T-helper 17 cell (primary cell): Measurements from ENCODE around the gene NSUN4. TPM values are rescaled to one million over a fixed set of nuclear protein-coding genes. Genes with fewer than 3 reads are reported as not detected.

Source experiments
- ATAC-seq: fragments of 150-1000 bp; cut with Tn5 transposase; 2 replicates; pipeline ENCODE4 v1.10.0; 2021; ENCODE audit warnings: mild to moderate bottlenecking, moderate library complexity
- DNase-seq, 3 donors: peaks; one replicate each; pipeline versions ENCODE4 v3.0.0 to v3.0.0-alpha.2; 2020 to 2021
- H3K9me3 ChIP-seq: one replicate; pipeline ENCODE4 v1.7.0; 2013; ENCODE audit warnings: low read length, mild to moderate bottlenecking; ENCODE audit not compliant: control insufficient read depth, poor library complexity, severe bottlenecking
- H3K27ac Mint-ChIP-seq: one replicate; pipeline ENCODE4 v1.8.0; 2022; ENCODE audit warnings: mild to moderate bottlenecking, moderate library complexity, mixed read lengths
- H3K27me3 Mint-ChIP-seq: one replicate; pipeline ENCODE4 v1.8.0; 2022; ENCODE audit warnings: mixed read lengths
- H3K36me3 Mint-ChIP-seq: one replicate; pipeline ENCODE4 v1.8.0; 2022; ENCODE audit warnings: low read depth, mixed read lengths
- H3K4me1 Mint-ChIP-seq: one replicate; pipeline ENCODE4 v1.8.0; 2022; ENCODE audit warnings: mild to moderate bottlenecking, mixed read lengths
- H3K4me3 Mint-ChIP-seq: one replicate; pipeline ENCODE4 v1.8.0; 2022; ENCODE audit warnings: mild to moderate bottlenecking, moderate library complexity, mixed read lengths
- total RNA-seq, 4 donors: library from RNA in 2 of 4; stranded (reverse) in 2 of 4; gene quantifications; one replicate each; pipeline ENCODE4 v1.2.3 and lab custom pipeline; 2022 to 2026

The NSUN4 gene
- total RNA-seq, 2 donors from 2014 or later = 30.5 to 40.0 TPM

GRCh38 chr1:46408356-46409062, 67.9 kb downstream of the NSUN4 start:
- Mint-ChIP-seq H3K36me3 (peaks cover 2% of the 10 kb centered on the region), H3K4me1 (peaks cover 10% of the 10 kb centered on the region), H3K4me3 (no peak overlapping the region), H3K27ac (peak overlapping the region; percentile 27), H3K27me3 (no peaks in the 10 kb centered on the region)
- no peaks in the 10 kb centered on the region for H3K9me3 ChIP-seq
- no peak for ATAC-seq
- no peak for DNase-seq

DNA sequence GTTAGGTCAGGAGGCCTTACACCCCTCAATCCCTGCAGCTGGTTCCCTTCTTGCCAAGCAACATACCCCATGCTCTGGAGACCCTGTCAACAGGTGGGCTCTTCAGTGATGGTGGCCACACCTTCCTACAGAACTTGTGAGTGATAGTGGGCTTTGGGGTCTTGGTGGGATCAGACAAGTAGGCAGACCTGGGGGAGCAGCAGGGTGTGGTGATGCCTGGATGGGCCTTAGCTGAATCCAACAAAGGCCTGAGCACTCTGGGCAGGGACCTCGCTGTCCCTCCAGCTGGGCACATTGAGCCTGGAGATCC, 68.4 kb downstream of the NSUN4 start:
- ATAC-seq = no peak
- no peak overlapping the region for H3K4me3 Mint-ChIP-seq
- H3K9me3 ChIP-seq = no peaks in the 10 kb centered on the region
- no peak for DNase-seq
- peaks cover 13% of the 10 kb centered on the region for H3K4me1 Mint-ChIP-seq
- no peaks in the 10 kb centered on the region for H3K27me3 Mint-ChIP-seq
- H3K27ac Mint-ChIP-seq = peak overlapping the region; percentile 27
- H3K36me3 Mint-ChIP-seq = no peaks in the 10 kb centered on the region

- Mint-ChIP-seq H3K4me1 (peaks cover 19% of the 10 kb centered on the region), H3K4me3 (no peak overlapping the region), H3K36me3 (no peaks in the 10 kb centered on the region), H3K27ac (no peak overlapping the region), H3K27me3 (no peaks in the 10 kb centered on the region)
- no peaks in the 10 kb centered on the region for H3K9me3 ChIP-seq
- DNase-seq (no peak), ATAC-seq (no peak)
These were observed 69.8 kb downstream of the NSUN4 start for GRCh38 chr1:46410156-46411009.

DNA sequence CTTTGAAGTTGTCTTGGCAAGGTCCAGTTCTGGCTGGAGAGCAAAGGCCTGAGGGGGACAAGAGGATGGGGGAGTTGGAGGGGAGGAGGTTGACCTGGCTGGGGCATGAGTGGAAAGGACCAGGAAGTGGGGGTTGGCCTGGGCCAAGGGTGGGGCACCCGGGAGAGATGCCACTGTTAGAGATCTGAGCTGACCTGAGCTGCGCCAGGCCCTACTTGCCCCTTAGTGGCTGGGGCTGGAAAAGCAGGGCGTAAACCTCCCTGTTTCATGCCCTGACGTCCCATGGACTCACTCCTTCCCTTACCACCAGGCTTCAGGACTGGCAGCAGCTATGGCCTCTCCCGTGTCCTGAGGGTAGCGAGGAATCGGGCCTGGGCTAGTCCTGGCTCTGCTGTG, 70.4 kb downstream of the NSUN4 start:
- ATAC-seq (no peak), DNase-seq (no peak)
- no peak overlapping the region for H3K4me3 Mint-ChIP-seq
- H3K27ac Mint-ChIP-seq = no peak overlapping the region
- H3K4me1 Mint-ChIP-seq = peaks cover 23% of the 10 kb centered on the region
- no peaks in the 10 kb centered on the region for H3K27me3 Mint-ChIP-seq
- no peaks in the 10 kb centered on the region for H3K9me3 ChIP-seq
- peaks cover 2% of the 10 kb centered on the region for H3K36me3 Mint-ChIP-seq

Other genes starting within 250 kb of the NSUN4 start
- under 1 TPM; 0.32 to 0.47 TPM for gene PIK3R3, start 208.2 kb upstream of the NSUN4 start, total RNA-seq
- not detected for gene TSPAN1, start 165.7 kb upstream of the NSUN4 start, total RNA-seq
- not detected for gene P3R3URF, start 164.3 kb upstream of the NSUN4 start, total RNA-seq
- gene POMGNT1, start 142.4 kb upstream of the NSUN4 start, total RNA-seq = 10 to 100 TPM; 33.8 to 39.3 TPM
- gene LURAP1, start 137.5 kb upstream of the NSUN4 start, total RNA-seq = not detected
- gene RAD54L, start 93.0 kb upstream of the NSUN4 start, total RNA-seq = under 1 TPM; 0.72 to 0.73 TPM
- 10 to 100 TPM; 30.0 to 30.1 TPM for gene LRRC41, start 37.2 kb upstream of the NSUN4 start, total RNA-seq
- 100 to 1,000 TPM in 1 of 2 donors, 10 to 100 TPM in 1; 91.0 to 123 TPM for gene UQCRH, start 37.1 kb upstream of the NSUN4 start, total RNA-seq
- 1 to 10 TPM; 6.5 to 9.4 TPM for gene FAAH, start 53.5 kb downstream of the NSUN4 start, total RNA-seq
- gene DMBX1, start 149.0 kb downstream of the NSUN4 start, total RNA-seq = not detected
- gene KNCN, start 210.8 kb downstream of the NSUN4 start, total RNA-seq = not detected